Thoracic aorta (tissue), 2 donors: ENCODE results near the gene PRR36. TPM values are rescaled to one million over a fixed set of nuclear protein-coding genes. Genes with fewer than 3 reads are reported as not detected.

Source experiments
- ATAC-seq: fragments of 150-250 bp; one replicate; pipeline ENCODE4 v1.8.0; 2017; ENCODE audit warnings: low read depth; ENCODE audit not compliant: insufficient number of reproducible peaks, low FRiP score
- DNase-seq: peaks from one replicate; pipeline ENCODE4 v3.0.0-alpha.2; 2020; ENCODE audit warnings: low spot score
- H3K27ac ChIP-seq, 2 donors: fragments of 200-600 bp; sonication (generic); 1 replicate in 1 of 2; 2 replicates in 1 of 2; pipeline ENCODE4 v1.5.1; 2016; ENCODE audit warnings: mild to moderate bottlenecking in 2 of 2, moderate library complexity in 2 of 2
- H3K27me3 ChIP-seq: fragments of 200-600 bp; sonication (generic); replicated peaks from 2 replicates; pipeline ENCODE4 v1.6.0; 2016; ENCODE audit warnings: mild to moderate bottlenecking; ENCODE audit not compliant: insufficient read depth
- H3K36me3 ChIP-seq: fragments of 200-600 bp; sonication (generic); one replicate; pipeline ENCODE4 v1.5.1; 2016
- H3K4me1 ChIP-seq, 2 donors: fragments of 200-600 bp; sonication (generic); 1 replicate in 1 of 2; 2 replicates in 1 of 2; pipeline versions ENCODE4 v1.5.1 to v1.6.0; 2016; ENCODE audit warnings: low read depth in 2 of 2, mild to moderate bottlenecking in 1 of 2; ENCODE audit not compliant: control insufficient read depth in 1 of 2
- H3K4me3 ChIP-seq: fragments of 200-600 bp; sonication (generic); 2 replicates; pipeline ENCODE4 v1.5.1; 2016; ENCODE audit warnings: mild to moderate bottlenecking
- H3K9me3 ChIP-seq: fragments of 200-600 bp; sonication (generic); 2 replicates; pipeline ENCODE4 v1.5.1; 2016
- CTCF ChIP-seq: fragments of 200-600 bp; sonication (generic); IDR thresholded peaks from one replicate; pipeline ENCODE4 v1.5.1; 2019; ENCODE audit warnings: antibody characterized with exemption
- total RNA-seq, 2 donors: library from RNA; depleted of rRNA; stranded (reverse); fragments of >200 nt; gene quantifications; one replicate each; pipeline versions ENCODE4 v1.1.0 to v1.2.3, GENCODE V29; 2016

Gene PRR36
- total RNA-seq, 2 donors from 2014 or later = not detected

GRCh38 chr19:7911508-7912143 lies 37.4 kb upstream of the PRR36 start:
- no peaks in the 10 kb centered on the region for H3K27me3 ChIP-seq
- ATAC-seq (no peak), DNase-seq (no peak)
- H3K36me3 ChIP-seq = peaks cover 34% of the 10 kb centered on the region
- H3K9me3 ChIP-seq = no peaks in the 10 kb centered on the region
- no peak overlapping the region for H3K27ac ChIP-seq
- H3K4me3 ChIP-seq = no peak overlapping the region
- TF ChIP-seq CTCF = no peak
- H3K4me1 ChIP-seq = peaks cover 9 to 19% of the 10 kb centered on the region in 2 donors

DNA sequence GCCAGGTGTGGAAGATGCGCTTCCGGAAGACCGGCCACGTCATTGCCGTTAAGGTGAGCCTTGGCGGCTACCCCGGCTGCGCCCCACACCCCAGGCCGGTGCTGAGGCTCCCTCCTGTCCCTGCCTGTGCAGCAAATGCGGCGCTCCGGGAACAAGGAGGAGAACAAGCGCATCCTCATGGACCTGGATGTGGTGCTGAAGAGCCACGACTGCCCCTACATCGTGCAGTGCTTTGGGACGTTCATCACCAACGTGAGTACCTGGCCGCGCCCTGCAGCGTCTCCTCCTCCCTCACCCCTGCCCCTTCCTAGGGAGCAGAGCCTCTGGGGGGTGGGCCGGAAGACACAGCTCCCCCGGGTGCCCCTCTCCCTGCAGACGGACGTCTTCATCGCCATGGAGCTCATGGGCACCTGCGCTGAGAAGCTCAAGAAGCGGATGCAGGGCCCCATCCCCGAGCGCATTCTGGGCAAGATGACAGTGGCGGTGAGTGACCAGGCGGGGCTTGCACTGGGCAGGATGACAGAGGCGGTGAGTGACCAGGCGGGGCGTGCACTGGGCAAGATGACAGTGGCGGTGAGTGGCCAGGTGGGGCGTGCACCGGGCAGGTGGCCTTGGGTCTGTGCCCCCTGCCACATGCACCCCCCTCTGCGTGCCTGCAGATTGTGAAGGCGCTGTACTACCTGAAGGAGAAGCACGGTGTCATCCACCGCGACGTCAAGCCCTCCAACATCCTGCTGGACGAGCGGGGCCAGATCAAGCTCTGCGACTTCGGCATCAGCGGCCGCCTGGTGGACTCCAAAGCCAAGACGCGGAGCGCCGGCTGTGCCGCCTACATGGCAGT lies 36.4 kb upstream of the PRR36 start:
- Histone ChIP-seq H3K4me1 (peaks cover 3 to 21% of the 10 kb centered on the region in 2 donors), H3K36me3 (peaks cover 34% of the 10 kb centered on the region), H3K27ac (no peak overlapping the region), H3K27me3 (no peaks in the 10 kb centered on the region), H3K9me3 (no peaks in the 10 kb centered on the region), H3K4me3 (no peak overlapping the region)
- ATAC-seq (no peak), DNase-seq (no peak)
- TF ChIP-seq CTCF = no peak

GRCh38 chr19:7909471-7910067 lies 35.4 kb upstream of the PRR36 start:
- no peak for TF ChIP-seq CTCF
- H3K4me1 ChIP-seq = peaks cover 12 to 30% of the 10 kb centered on the region in 2 donors
- peaks cover 34% of the 10 kb centered on the region for H3K36me3 ChIP-seq

DNA sequence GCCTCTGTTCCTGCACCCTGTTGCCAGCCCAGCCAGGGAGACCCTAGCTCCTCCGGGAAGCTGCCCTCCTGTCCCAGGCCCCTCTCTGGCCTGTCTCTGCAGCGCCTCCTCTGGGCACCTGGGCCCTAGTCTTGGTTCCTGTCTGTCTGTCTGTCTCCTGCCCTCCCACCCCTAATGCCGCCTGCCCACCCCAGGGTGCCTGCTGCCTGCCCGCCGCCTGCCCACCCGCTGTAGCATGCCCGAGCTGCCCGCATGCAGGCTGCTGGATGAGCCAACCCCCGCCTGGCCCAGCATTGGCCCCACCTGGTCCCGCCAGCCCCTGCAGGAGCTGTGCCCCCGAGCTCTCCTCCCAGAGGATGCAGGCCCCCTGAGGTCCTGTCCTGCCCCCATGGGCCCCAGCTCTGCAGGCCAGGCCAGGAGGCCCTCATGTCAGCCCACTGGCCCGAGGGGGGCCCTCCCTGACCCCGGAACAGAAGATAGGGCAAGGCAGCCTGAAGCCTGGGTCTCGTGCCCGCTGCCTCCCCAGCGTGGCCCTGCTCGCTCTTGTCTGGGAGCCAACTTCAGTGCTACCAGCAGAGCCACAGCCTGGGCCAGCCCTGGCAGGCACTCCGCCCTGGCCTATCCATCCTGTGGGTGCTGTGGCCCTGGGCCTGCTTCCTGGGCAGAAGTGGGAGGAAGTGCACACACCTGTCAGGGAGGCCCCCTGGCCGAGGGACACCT lies 34.7 kb upstream of the PRR36 start:
- H3K4me1 ChIP-seq = peaks cover 13 to 34% of the 10 kb centered on the region in 2 donors
- peaks cover 34% of the 10 kb centered on the region for H3K36me3 ChIP-seq
- no peaks in the 10 kb centered on the region for H3K27me3 ChIP-seq
- H3K4me3 ChIP-seq = no peak overlapping the region
- TF ChIP-seq CTCF = no peak
- ATAC-seq (no peak), DNase-seq (no peak)
- no peaks in the 10 kb centered on the region for H3K9me3 ChIP-seq
- H3K27ac ChIP-seq = no peak overlapping the region

More at GRCh38 chr19:7909471-7910067, 35.4 kb upstream of the PRR36 start:
- H3K9me3 ChIP-seq = no peaks in the 10 kb centered on the region
- no peak overlapping the region for H3K27ac ChIP-seq
- H3K4me3 ChIP-seq = no peak overlapping the region
- H3K27me3 ChIP-seq = no peaks in the 10 kb centered on the region
- DNase-seq (no peak), ATAC-seq (no peak)
